Gastroesophageal sphincter (tissue), 4 donors: ENCODE results near the gene BTF3L4. TPM values are rescaled to one million over a fixed set of nuclear protein-coding genes. Genes with fewer than 3 reads are reported as not detected.

Experiments used
- ATAC-seq: fragments of 150-250 bp; one replicate; pipeline ENCODE4 v1.9.1; 2016; ENCODE audit warnings: mild to moderate bottlenecking, moderate library complexity
- H3K27ac ChIP-seq, 4 donors: fragments of 200-600 bp; sonication (generic) in 3 of 4; 1 replicate in 3 of 4; 2 replicates in 1 of 4; pipeline ENCODE4 v1.5.1; 2016 to 2019
- H3K27me3 ChIP-seq: fragments of 200-600 bp; sonication (generic); one replicate; pipeline ENCODE4 v1.5.1; 2019
- H3K36me3 ChIP-seq, 2 donors: fragments of 200-600 bp; sonication (generic); one replicate each; pipeline ENCODE4 v1.5.1; 2019; ENCODE audit warnings: control low read depth in 1 of 2
- H3K4me1 ChIP-seq, 3 donors: fragments of 200-600 bp; sonication (generic); 1 replicate in 2 of 3; 2 replicates in 1 of 3; pipeline ENCODE4 v1.5.1; 2016 to 2019; ENCODE audit warnings: control low read depth in 2 of 3
- H3K4me3 ChIP-seq, 2 donors: fragments of 200-600 bp; sonication (generic); one replicate each; pipeline ENCODE4 v1.5.1; 2019; ENCODE audit warnings: mild to moderate bottlenecking in 1 of 2, moderate library complexity in 1 of 2
- H3K9me3 ChIP-seq, 3 donors: fragments of 200-600 bp; sonication (generic); one replicate each; pipeline ENCODE4 v1.5.1; 2017 to 2019; ENCODE audit warnings: control low read depth in 2 of 3
- CTCF ChIP-seq, 4 experiments: fragments of 200-600 bp in 2 of 4; fragments of 450-650 bp in 2 of 4; sonication (generic) in 1 of 4; IDR thresholded peaks; one replicate each; pipeline ENCODE4 v1.5.1; 2017 to 2019; ENCODE audit warnings: antibody characterized with exemption in 4 of 4, mild to moderate bottlenecking in 2 of 4, moderate library complexity in 2 of 4
- EP300 ChIP-seq: sonication (generic); formaldehyde crosslinking; IDR thresholded peaks from one replicate; pipeline ENCODE4 v1.6.1; 2017; ENCODE audit warnings: antibody characterized with exemption, mild to moderate bottlenecking
- POLR2A ChIP-seq, 2 donors: fragments of 450-650 bp; IDR thresholded peaks; one replicate each; pipeline ENCODE4 v1.6.1; 2017; ENCODE audit warnings: antibody characterized with exemption in 2 of 2, mild to moderate bottlenecking in 2 of 2, moderate library complexity in 1 of 2
- POLR2AphosphoS5 ChIP-seq: sonication (generic); formaldehyde crosslinking; IDR thresholded peaks from one replicate; pipeline ENCODE4 v1.6.1; 2017; ENCODE audit warnings: antibody characterized with exemption
- WGBS, 2 donors: methylation state at CpG; one replicate each; pipeline ENCODE4 v1.1.5; 2018; ENCODE audit warnings: low coverage in 1 of 2; 5-methylcytosine and 5-hydroxymethylcytosine counted together
- total RNA-seq, 4 donors: library from RNA; depleted of rRNA; stranded (reverse); fragments of >200 nt; gene quantifications; one replicate each; pipeline ENCODE4 v1.1.0, GENCODE V29; 2016

The BTF3L4 gene
- total RNA-seq, 4 donors from 2014 or later = 31.4 to 64.5 (median 42.0) TPM

GRCh38 chr1:52033190-52034049 is 22.7 kb upstream of the BTF3L4 start, which contains the start of gene KTI12:
KTI12 (minus strand) TSS chr1:52033810; CDS start chr1:52033761, 49 bp downstream.
- no peak for TF ChIP-seq EP300
- no peak for TF ChIP-seq CTCF (IDR thresholded peaks at IDR 0.05)
- TF ChIP-seq POLR2AphosphoS5 = peak; percentile 93
- TF ChIP-seq POLR2A (IDR thresholded peaks at IDR 0.05) = peak; percentile 51 to 52
- Histone ChIP-seq H3K27me3 (no peaks in the 10 kb centered on the region), H3K4me1 (peaks cover 8 to 33% (median 12%) of the 10 kb centered on the region in 3 donors), H3K27ac (peak within 1 kb of the TSS; percentile 87 to 93 (median 90)), H3K9me3 (no peaks in the 10 kb centered on the region), H3K36me3 (peaks cover 0 to 21% of the 10 kb centered on the region in 2 donors), H3K4me3 (peak within 1 kb of the TSS; percentile 65 to 86)
- ATAC-seq = peak; percentile 92
- WGBS, 2 donors = 40 to 42% methylated on average over 2 to 3 of the region's 78 CpGs

GRCh38 chr1:52034050-52034384 is 22.1 kb upstream of the BTF3L4 start:
- Histone ChIP-seq H3K9me3 (no peaks in the 10 kb centered on the region), H3K27me3 (no peaks in the 10 kb centered on the region), H3K4me3 (peak overlapping the region; percentile 65 to 86), H3K4me1 (peaks cover 8 to 33% (median 12%) of the 10 kb centered on the region in 3 donors), H3K36me3 (peaks cover 0 to 25% of the 10 kb centered on the region in 2 donors), H3K27ac (peak overlapping the region; percentile 87 to 93 (median 90))
- no peak for TF ChIP-seq POLR2A (IDR thresholded peaks at IDR 0.05)
- TF ChIP-seq CTCF (IDR thresholded peaks at IDR 0.05) = no peak
- TF ChIP-seq EP300 = no peak
- no peak for TF ChIP-seq POLR2AphosphoS5
- no peak for ATAC-seq
- 90 to 92% methylated on average over 2 of the region's 2 CpGs for WGBS, 2 donors

GRCh38 chr1:52037402-52037814 is 18.7 kb upstream of the BTF3L4 start:
- H3K9me3 ChIP-seq = no peaks in the 10 kb centered on the region
- no peak overlapping the region for H3K27ac ChIP-seq
- WGBS, 2 donors = 44 to 59% methylated on average over 1 to 2 of the region's 5 CpGs
- TF ChIP-seq CTCF (IDR thresholded peaks at IDR 0.05) (no peak), POLR2AphosphoS5 (no peak), POLR2A (IDR thresholded peaks at IDR 0.05) (no peak), EP300 (no peak)
- H3K36me3 ChIP-seq = peaks cover 0 to 53% of the 10 kb centered on the region in 2 donors
- H3K4me1 ChIP-seq = peaks cover under 1 to 6% (median 3%) of the 10 kb centered on the region in 3 donors
- ATAC-seq = no peak
- H3K4me3 ChIP-seq = no peak overlapping the region
- no peaks in the 10 kb centered on the region for H3K27me3 ChIP-seq

- WGBS, 2 donors = 67 to 75% methylated on average over 1 of the region's 1 CpG
- Histone ChIP-seq H3K4me3 (no peak overlapping the region), H3K27ac (no peak overlapping the region), H3K36me3 (peaks cover 0 to 53% of the 10 kb centered on the region in 2 donors), H3K27me3 (no peaks in the 10 kb centered on the region), H3K9me3 (no peaks in the 10 kb centered on the region), H3K4me1 (peaks cover 0 to 1% (median 0%) of the 10 kb centered on the region in 3 donors)
- ATAC-seq = no peak
- TF ChIP-seq POLR2A (IDR thresholded peaks at IDR 0.05) = no peak
- no peak for TF ChIP-seq CTCF (IDR thresholded peaks at IDR 0.05)
- no peak for TF ChIP-seq EP300
- no peak for TF ChIP-seq POLR2AphosphoS5
Measured at GRCh38 chr1:52037909-52038308, 18.2 kb upstream of the BTF3L4 start.
